SK-N-SH (cell line): Measurements from ENCODE around the gene MLLT3. TPM values are rescaled to one million over a fixed set of nuclear protein-coding genes. Genes with fewer than 3 reads are reported as not detected.

Experiments used
- CTCF ChIA-PET: fragments of 300-600, 350-600 bp; formaldehyde crosslinking; extraction: SDS; loops from one replicate; lab custom pipeline; 2021; lab: Yijun Ruan, JAX
- POLR2A ChIA-PET: fragments of 350-600 bp; sonication (Branson Sonifier 250); formaldehyde crosslinking; extraction: SDS; loops from one replicate; lab custom pipeline; 2020; ENCODE audit warnings: antibody characterized with exemption, inconsistent platforms; lab: Yijun Ruan, JAX
- DNase-seq: peaks from one replicate; pipeline ENCODE4 v3.0.0; 2012
- H2AFZ ChIP-seq: fragments of 200-600 bp; sonication (generic); 2 replicates; pipeline ENCODE4 v1.8.1; 2016; ENCODE audit warnings: antibody characterized with exemption, mild to moderate bottlenecking, low read depth
- H3F3A ChIP-seq: fragments of 200-600 bp; sonication (generic); replicated peaks from 2 replicates; pipeline ENCODE3; 2016; ENCODE audit warnings: antibody characterized with exemption, mild to moderate bottlenecking; ENCODE audit not compliant: insufficient read depth
- H3K27ac ChIP-seq, 2 experiments: fragments of 200-500 bp in 1 of 2; fragments of 200-600 bp in 1 of 2; sonication (Bioruptor generic) in 1 of 2; sonication (generic), shearing (Covaris generic) in 1 of 2; 2 replicates each; pipeline versions ENCODE4 v1.5.1 to v1.6.1; 2014 to 2016; ENCODE audit warnings: low read depth in 2 of 2, inconsistent platforms in 1 of 2, low read length in 1 of 2, mild to moderate bottlenecking in 1 of 2, mixed read lengths in 1 of 2
- H3K27me3 ChIP-seq: fragments of 200-600 bp; sonication (generic), shearing (Covaris generic); 2 replicates; pipeline ENCODE4 v1.6.1; 2016; ENCODE audit warnings: mixed run types; ENCODE audit not compliant: insufficient read depth
- H3K36me3 ChIP-seq, 2 experiments: fragments of 200-500 bp in 1 of 2; fragments of 200-600 bp in 1 of 2; sonication (Bioruptor generic) in 1 of 2; sonication (generic) in 1 of 2; replicated peaks in 1 of 2; 2 replicates each; pipeline versions ENCODE3 to v1.5.1; 2014 to 2016; ENCODE audit warnings: low read length in 1 of 2, mild to moderate bottlenecking in 1 of 2; ENCODE audit not compliant: insufficient read depth in 2 of 2, control insufficient read depth in 1 of 2
- H3K4me1 ChIP-seq, 2 experiments: fragments of 200-500 bp in 1 of 2; fragments of 200-600 bp in 1 of 2; sonication (Bioruptor generic) in 1 of 2; sonication (generic), shearing (Covaris generic) in 1 of 2; 2 replicates each; pipeline versions ENCODE4 v1.5.1 to v1.6.1; 2014 to 2016; ENCODE audit warnings: low read depth in 1 of 2, low read length in 1 of 2, mixed run types in 1 of 2; ENCODE audit not compliant: insufficient read depth in 2 of 2, control insufficient read depth in 1 of 2
- H3K4me2 ChIP-seq: fragments of 200-600 bp; sonication (generic), shearing (Covaris generic); 2 replicates; pipeline ENCODE4 v1.6.1; 2017; ENCODE audit warnings: mixed run types
- H3K4me3 ChIP-seq, 2 experiments: fragments of 200-500 bp in 1 of 2; fragments of 200-600 bp in 1 of 2; sonication (Bioruptor generic) in 1 of 2; sonication (generic), shearing (Covaris generic) in 1 of 2; 2 replicates each; pipeline versions ENCODE4 v1.5.1 to v1.8.1; 2014 to 2016; ENCODE audit warnings: low read depth in 2 of 2, inconsistent platforms in 1 of 2, low read length in 1 of 2, mild to moderate bottlenecking in 1 of 2, mixed read lengths in 1 of 2, moderate library complexity in 1 of 2
- H3K79me2 ChIP-seq: fragments of 200-600 bp; sonication (generic); 2 replicates; pipeline ENCODE4 v1.8.1; 2017; ENCODE audit warnings: mild to moderate bottlenecking; ENCODE audit not compliant: insufficient read depth
- H3K9ac ChIP-seq: fragments of 200-600 bp; sonication (generic); 2 replicates; pipeline ENCODE4 v1.6.1; 2017; ENCODE audit warnings: mixed run types
- H3K9me2 ChIP-seq: fragments of 200-600 bp; sonication (generic); 2 replicates; pipeline ENCODE4 v1.6.1; 2017; ENCODE audit warnings: mixed run types
- H3K9me3 ChIP-seq: fragments of 200-600 bp; sonication (generic); 2 replicates; pipeline ENCODE4 v1.6.1; 2017; ENCODE audit warnings: mixed run types, mild to moderate bottlenecking, moderate library complexity
- H4K20me1 ChIP-seq: fragments of 200-600 bp; sonication (generic); 2 replicates; pipeline ENCODE4 v1.6.1; 2017; ENCODE audit warnings: mild to moderate bottlenecking, mixed run types; ENCODE audit not compliant: insufficient read depth
- CHD2 ChIP-seq: fragments of 150-350 bp; IDR thresholded peaks from 2 replicates; pipeline ENCODE4 v1.6.1; 2018; ENCODE audit warnings: low read length; ENCODE audit not compliant: partially characterized antibody
- ELF1 ChIP-seq: IDR thresholded peaks from 2 replicates; pipeline ENCODE4 v1.4.0; 2012
- EP300 ChIP-seq, 2 experiments: IDR thresholded peaks; 2 replicates each; pipeline versions ENCODE4 v1.4.0 to v1.6.1; 2012; ENCODE audit warnings: borderline replicate concordance in 1 of 2, low read depth in 1 of 2, low read length in 1 of 2
- EZH2phosphoT487 ChIP-seq: fragments of 200-600 bp; sonication (generic); IDR thresholded peaks from 2 replicates; pipeline ENCODE4 v1.6.1; 2017; ENCODE audit warnings: low read depth, mixed run types, mild to moderate bottlenecking, antibody characterized with exemption, moderate library complexity, borderline replicate concordance
- FOSL2 ChIP-seq: IDR thresholded peaks from 2 replicates; pipeline ENCODE4 v1.4.0; 2012; ENCODE audit warnings: low read depth, mild to moderate bottlenecking, moderate library complexity, borderline replicate concordance
- FOXJ3 ChIP-seq: sonication (generic); formaldehyde crosslinking; IDR thresholded peaks from 2 replicates; pipeline ENCODE4 v1.5.1; 2020; ENCODE audit warnings: mild to moderate bottlenecking, missing genetic modification reagents
- GABPA ChIP-seq: IDR thresholded peaks from 2 replicates; pipeline ENCODE4 v1.4.0; 2012; ENCODE audit warnings: low read depth, mild to moderate bottlenecking
- POLR2AphosphoS5 ChIP-seq: IDR thresholded peaks from 2 replicates; pipeline ENCODE4 v1.6.1; 2012; ENCODE audit warnings: low read depth, low read length
- RAD21 ChIP-seq: IDR thresholded peaks from 2 replicates; pipeline ENCODE4 v1.6.1; 2012; ENCODE audit warnings: mild to moderate bottlenecking, low read length
- RXRA ChIP-seq: IDR thresholded peaks from 2 replicates; pipeline ENCODE4 v1.4.0; 2012; ENCODE audit warnings: low read depth, mild to moderate bottlenecking, borderline replicate concordance
- SIN3A ChIP-seq: IDR thresholded peaks from 2 replicates; pipeline ENCODE4 v1.6.1; 2012; ENCODE audit warnings: low read depth, mild to moderate bottlenecking, low read length, moderate library complexity, borderline replicate concordance
- TEAD4 ChIP-seq: IDR thresholded peaks from 2 replicates; pipeline ENCODE4 v1.4.0; 2012; ENCODE audit warnings: mild to moderate bottlenecking, borderline replicate concordance; ENCODE audit not compliant: insufficient read depth
- YY1 ChIP-seq: IDR thresholded peaks from 2 replicates; pipeline ENCODE4 v1.4.0; 2012; ENCODE audit warnings: low read depth, mild to moderate bottlenecking
- WGBS: methylation state at CpG from one replicate; pipeline ENCODE4 v1.1.6; 2017; ENCODE audit warnings: low lambda C conversion rate; 5-methylcytosine and 5-hydroxymethylcytosine counted together
- polyA plus RNA-seq, 3 experiments: library from polyadenylated mRNA; depleted of rRNA; stranded (reverse); fragments of >200 nt; gene quantifications; 2 replicates each; pipeline ENCODE4 v1.2.3, GENCODE V29; 2012
- TF ChIP-seq, protein P1 (sequence below): IDR thresholded peaks from 2 replicates; pipeline ENCODE4; 2012
- TF ChIP-seq, protein P2 (sequence below): IDR thresholded peaks from 2 replicates; pipeline ENCODE4 v1.6.1; 2012; ENCODE audit warnings: mild to moderate bottlenecking, low read depth, low read length, moderate library complexity
- TF ChIP-seq, protein P3 (sequence below): IDR thresholded peaks from 2 replicates; pipeline ENCODE4 v1.4.0; 2012; ENCODE audit warnings: low read depth, borderline replicate concordance
- TF ChIP-seq, protein P4 (sequence below): fragments of 150-350 bp; IDR thresholded peaks from 2 replicates; pipeline ENCODE4 v1.6.1; 2016; ENCODE audit warnings: mild to moderate bottlenecking, low read depth, low read length

Gene MLLT3
- polyA plus RNA-seq, 1 of the 3 experiments (the other 2 are of a cell fraction): 3.9 TPM

DNA sequence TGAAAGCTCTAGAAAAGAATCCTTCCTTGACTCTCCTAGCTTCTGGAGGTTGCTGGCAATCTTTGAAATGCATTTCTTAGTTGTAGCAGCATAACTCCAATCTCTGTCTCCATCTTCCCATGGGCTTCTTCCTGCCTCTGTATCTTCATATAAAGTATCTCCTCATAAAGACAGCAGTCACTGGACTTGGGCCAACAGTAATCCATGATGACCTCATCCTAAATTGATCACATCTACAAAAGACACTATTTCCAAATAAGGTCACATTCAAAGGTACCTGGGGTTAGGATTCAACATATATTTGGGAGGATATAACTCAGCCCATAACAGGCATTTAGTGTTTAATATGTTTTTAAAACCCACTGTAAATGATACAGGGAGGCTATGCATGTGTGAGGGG, 123.3 kb downstream of the MLLT3 start (continued):
- TF ChIP-seq EP300 (IDR thresholded peaks at IDR 0.05; ENCODE audit: borderline replicate concordance in 1 of 2, low read depth in 1 of 2, low read length in 1 of 2): no peak
- TF ChIP-seq RXRA: no peak
- TF ChIP-seq, protein P1, sequence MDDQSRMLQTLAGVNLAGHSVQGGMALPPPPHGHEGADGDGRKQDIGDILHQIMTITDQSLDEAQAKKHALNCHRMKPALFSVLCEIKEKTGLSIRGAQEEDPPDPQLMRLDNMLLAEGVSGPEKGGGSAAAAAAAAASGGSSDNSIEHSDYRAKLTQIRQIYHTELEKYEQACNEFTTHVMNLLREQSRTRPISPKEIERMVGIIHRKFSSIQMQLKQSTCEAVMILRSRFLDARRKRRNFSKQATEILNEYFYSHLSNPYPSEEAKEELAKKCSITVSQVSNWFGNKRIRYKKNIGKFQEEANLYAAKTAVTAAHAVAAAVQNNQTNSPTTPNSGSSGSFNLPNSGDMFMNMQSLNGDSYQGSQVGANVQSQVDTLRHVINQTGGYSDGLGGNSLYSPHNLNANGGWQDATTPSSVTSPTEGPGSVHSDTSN: no peak
- TF ChIP-seq SIN3A: no peak

DNA sequence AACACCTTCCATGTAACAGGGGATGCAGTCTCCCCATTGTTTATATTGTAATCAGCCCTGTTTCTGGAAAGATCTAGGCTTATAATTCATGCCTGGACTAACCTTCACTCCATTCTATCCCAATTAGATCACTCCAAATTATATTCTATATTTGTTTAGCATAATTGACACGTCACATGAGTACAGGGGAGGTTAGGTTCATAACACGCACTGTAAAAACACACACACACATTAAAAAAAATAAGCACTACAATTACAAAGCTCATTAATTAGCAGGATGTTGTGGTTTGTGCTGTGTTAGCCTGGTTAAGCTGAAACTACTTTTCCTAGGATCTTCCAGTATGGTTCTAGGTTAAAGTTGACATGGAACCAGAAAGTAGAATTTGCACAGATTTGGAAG, 126.0 kb downstream of the MLLT3 start:
- H2AFZ ChIP-seq: no peak overlapping the region
- 94% methylated on average over 2 of the region's 2 CpGs for WGBS

DNA sequence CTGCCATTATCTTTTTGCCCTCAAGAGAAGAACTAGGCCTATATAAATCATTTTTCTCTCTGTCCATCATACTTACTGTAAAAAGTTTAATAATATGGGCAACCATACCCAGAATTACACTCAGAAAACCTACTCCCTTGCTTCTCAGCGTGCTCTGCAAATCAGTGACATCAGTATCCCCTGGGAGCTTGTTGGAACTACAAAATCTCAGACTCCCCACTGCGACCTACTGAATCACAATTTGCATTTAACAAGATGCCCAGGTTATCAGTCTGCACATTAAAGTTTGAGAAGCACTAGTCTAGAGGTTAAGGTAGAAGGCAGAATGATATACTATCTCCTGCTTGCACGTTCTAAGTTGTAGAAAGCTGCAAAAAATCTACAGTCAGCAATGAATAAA, 127.2 kb downstream of the MLLT3 start:
- Histone ChIP-seq H3K4me2 (no peak overlapping the region), H3K4me1 (peaks cover 0 to 4% of the 10 kb centered on the region in 2 experiments; a peak in 2 of 4 replicates), H3K4me3 (no peak overlapping the region), H3K9me2 (no peaks in the 10 kb centered on the region), H3K79me2 (no peaks in the 10 kb centered on the region), H4K20me1 (no peaks in the 10 kb centered on the region), H2AFZ (no peak overlapping the region), H3F3A (no peaks in the 10 kb centered on the region), H3K9ac (no peak overlapping the region), H3K36me3 (no peaks in the 10 kb centered on the region), H3K27ac (no peak overlapping the region), H3K27me3 (no peaks in the 10 kb centered on the region), H3K9me3 (no peaks in the 10 kb centered on the region)
- POLR2A ChIA-PET: no interaction called here
- 85% methylated on average over 3 of the region's 3 CpGs for WGBS
- CTCF ChIA-PET: no interaction called here
- no peak for DNase-seq
- TF ChIP-seq, protein P2, sequence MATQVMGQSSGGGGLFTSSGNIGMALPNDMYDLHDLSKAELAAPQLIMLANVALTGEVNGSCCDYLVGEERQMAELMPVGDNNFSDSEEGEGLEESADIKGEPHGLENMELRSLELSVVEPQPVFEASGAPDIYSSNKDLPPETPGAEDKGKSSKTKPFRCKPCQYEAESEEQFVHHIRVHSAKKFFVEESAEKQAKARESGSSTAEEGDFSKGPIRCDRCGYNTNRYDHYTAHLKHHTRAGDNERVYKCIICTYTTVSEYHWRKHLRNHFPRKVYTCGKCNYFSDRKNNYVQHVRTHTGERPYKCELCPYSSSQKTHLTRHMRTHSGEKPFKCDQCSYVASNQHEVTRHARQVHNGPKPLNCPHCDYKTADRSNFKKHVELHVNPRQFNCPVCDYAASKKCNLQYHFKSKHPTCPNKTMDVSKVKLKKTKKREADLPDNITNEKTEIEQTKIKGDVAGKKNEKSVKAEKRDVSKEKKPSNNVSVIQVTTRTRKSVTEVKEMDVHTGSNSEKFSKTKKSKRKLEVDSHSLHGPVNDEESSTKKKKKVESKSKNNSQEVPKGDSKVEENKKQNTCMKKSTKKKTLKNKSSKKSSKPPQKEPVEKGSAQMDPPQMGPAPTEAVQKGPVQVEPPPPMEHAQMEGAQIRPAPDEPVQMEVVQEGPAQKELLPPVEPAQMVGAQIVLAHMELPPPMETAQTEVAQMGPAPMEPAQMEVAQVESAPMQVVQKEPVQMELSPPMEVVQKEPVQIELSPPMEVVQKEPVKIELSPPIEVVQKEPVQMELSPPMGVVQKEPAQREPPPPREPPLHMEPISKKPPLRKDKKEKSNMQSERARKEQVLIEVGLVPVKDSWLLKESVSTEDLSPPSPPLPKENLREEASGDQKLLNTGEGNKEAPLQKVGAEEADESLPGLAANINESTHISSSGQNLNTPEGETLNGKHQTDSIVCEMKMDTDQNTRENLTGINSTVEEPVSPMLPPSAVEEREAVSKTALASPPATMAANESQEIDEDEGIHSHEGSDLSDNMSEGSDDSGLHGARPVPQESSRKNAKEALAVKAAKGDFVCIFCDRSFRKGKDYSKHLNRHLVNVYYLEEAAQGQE: no peak
- TF ChIP-seq CHD2 (no peak), FOSL2 (no peak), YY1 (no peak), TEAD4 (no peak), EZH2phosphoT487 (no peak), POLR2AphosphoS5 (no peak), ELF1 (no peak), EP300 (IDR thresholded peaks at IDR 0.05; ENCODE audit: borderline replicate concordance in 1 of 2, low read depth in 1 of 2, low read length in 1 of 2) (no peak), GABPA (no peak), RAD21 (no peak), SIN3A (no peak)
- TF ChIP-seq, protein P1: no peak
- TF ChIP-seq, protein P3, sequence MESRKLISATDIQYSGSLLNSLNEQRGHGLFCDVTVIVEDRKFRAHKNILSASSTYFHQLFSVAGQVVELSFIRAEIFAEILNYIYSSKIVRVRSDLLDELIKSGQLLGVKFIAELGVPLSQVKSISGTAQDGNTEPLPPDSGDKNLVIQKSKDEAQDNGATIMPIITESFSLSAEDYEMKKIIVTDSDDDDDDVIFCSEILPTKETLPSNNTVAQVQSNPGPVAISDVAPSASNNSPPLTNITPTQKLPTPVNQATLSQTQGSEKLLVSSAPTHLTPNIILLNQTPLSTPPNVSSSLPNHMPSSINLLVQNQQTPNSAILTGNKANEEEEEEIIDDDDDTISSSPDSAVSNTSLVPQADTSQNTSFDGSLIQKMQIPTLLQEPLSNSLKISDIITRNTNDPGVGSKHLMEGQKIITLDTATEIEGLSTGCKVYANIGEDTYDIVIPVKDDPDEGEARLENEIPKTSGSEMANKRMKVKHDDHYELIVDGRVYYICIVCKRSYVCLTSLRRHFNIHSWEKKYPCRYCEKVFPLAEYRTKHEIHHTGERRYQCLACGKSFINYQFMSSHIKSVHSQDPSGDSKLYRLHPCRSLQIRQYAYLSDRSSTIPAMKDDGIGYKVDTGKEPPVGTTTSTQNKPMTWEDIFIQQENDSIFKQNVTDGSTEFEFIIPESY: no peak
- TF ChIP-seq, protein P4, sequence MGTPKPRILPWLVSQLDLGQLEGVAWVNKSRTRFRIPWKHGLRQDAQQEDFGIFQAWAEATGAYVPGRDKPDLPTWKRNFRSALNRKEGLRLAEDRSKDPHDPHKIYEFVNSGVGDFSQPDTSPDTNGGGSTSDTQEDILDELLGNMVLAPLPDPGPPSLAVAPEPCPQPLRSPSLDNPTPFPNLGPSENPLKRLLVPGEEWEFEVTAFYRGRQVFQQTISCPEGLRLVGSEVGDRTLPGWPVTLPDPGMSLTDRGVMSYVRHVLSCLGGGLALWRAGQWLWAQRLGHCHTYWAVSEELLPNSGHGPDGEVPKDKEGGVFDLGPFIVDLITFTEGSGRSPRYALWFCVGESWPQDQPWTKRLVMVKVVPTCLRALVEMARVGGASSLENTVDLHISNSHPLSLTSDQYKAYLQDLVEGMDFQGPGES: no peak

More for the DNA sequence above, 126.0 kb downstream of the MLLT3 start:
- no peaks in the 10 kb centered on the region for H4K20me1 ChIP-seq
- no peak for TF ChIP-seq FOXJ3 (CRISPR knock-in tag)
- TF ChIP-seq, all 33 proteins: peak for 0
- Histone ChIP-seq H3K79me2 (no peaks in the 10 kb centered on the region), H3K9ac (no peak overlapping the region), H3K4me3 (no peak overlapping the region), H3K9me2 (no peaks in the 10 kb centered on the region), H3K27me3 (no peaks in the 10 kb centered on the region), H3K27ac (no peak overlapping the region), H3K36me3 (no peaks in the 10 kb centered on the region), H3K4me2 (no peak overlapping the region), H3K9me3 (no peaks in the 10 kb centered on the region), H3F3A (no peaks in the 10 kb centered on the region), H3K4me1 (peaks cover 0 to 4% of the 10 kb centered on the region in 2 experiments; a peak in 2 of 4 replicates)
- no peak for DNase-seq
- CTCF ChIA-PET: interaction anchor here (0.6 kb wide), 1 partner anchor 571 kb away, joined by 3 read pairs; no protein-coding TSS in a partner anchor
- POLR2A ChIA-PET: no interaction called here
